Gastroesophageal sphincter (tissue), 3 donors: ENCODE results near the gene PKIB.

Experiments used
- CTCF ChIP-seq, 4 experiments: fragments of 200-600 bp in 2 of 4; fragments of 450-650 bp in 2 of 4; sonication (generic) in 1 of 4; IDR thresholded peaks; one replicate each; pipeline ENCODE4 v1.5.1; 2017 to 2019; ENCODE audit warnings: antibody characterized with exemption in 4 of 4, mild to moderate bottlenecking in 2 of 4, moderate library complexity in 2 of 4
- POLR2A ChIP-seq, 2 donors: fragments of 450-650 bp; IDR thresholded peaks; one replicate each; pipeline ENCODE4 v1.6.1; 2017; ENCODE audit warnings: antibody characterized with exemption in 2 of 2, mild to moderate bottlenecking in 2 of 2, moderate library complexity in 1 of 2
- POLR2AphosphoS5 ChIP-seq: sonication (generic); formaldehyde crosslinking; IDR thresholded peaks from one replicate; pipeline ENCODE4 v1.6.1; 2017; ENCODE audit warnings: antibody characterized with exemption

- TF ChIP-seq CTCF (IDR thresholded peaks at IDR 0.05) (no peak), POLR2A (IDR thresholded peaks at IDR 0.05) (no peak), POLR2AphosphoS5 (no peak)
Measured at GRCh38 chr6:122657601-122658000, 47.4 kb downstream of the PKIB start.
